Stimulated activated CD8-positive, alpha-beta memory T cell treated with anti-CD3 and anti-CD28 coated beads, Interleukin-7, amount 100 ng/mL, for 48 hours (primary cell): ENCODE measurements around the gene AGPAT3.

ENCODE experiments used
- DNase-seq, 2 donors: peaks; one replicate each; pipeline ENCODE4 v3.0.0-alpha.2; 2020; ENCODE audit warnings: low read depth in 1 of 2; ENCODE audit errors: extremely low read depth in 1 of 2

AGPAT3 gene

GRCh38 chr21:43934716-43935705 lies 70.0 kb downstream of the AGPAT3 start:
- no peak for DNase-seq

GRCh38 chr21:43935711-43936110 lies 70.7 kb downstream of the AGPAT3 start:
- no peak for DNase-seq

- no peak for DNase-seq
Observed at GRCh38 chr21:43936247-43936967, 71.4 kb downstream of the AGPAT3 start.

GRCh38 chr21:43937051-43937832 lies 72.2 kb downstream of the AGPAT3 start:
- no peak for DNase-seq

DNA sequence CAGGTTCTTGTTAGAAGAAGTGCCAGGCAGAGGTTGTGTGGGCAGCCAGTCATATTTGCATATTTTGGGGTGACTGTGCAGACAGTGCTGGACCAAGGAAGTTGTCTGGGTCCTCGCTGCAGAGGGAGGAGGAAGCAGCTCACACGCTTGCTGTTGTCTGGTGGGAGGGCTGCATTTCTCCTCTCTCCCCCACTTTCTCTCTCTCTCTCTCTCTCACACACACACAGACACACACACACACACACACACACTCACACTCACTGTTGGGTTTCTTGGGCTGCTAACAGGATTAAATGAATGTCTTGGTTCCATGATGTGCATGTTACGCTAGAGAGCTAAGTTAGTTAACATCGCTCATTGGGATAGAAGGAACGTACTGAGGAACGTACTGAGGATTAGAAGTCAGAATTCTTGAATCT lies 72.9 kb downstream of the AGPAT3 start:
- DNase-seq = no peak

- peak; percentile 72 to 80 for DNase-seq
Observed at GRCh38 chr21:43938751-43939442, 73.9 kb downstream of the AGPAT3 start.

- no peak for DNase-seq
Observed at GRCh38 chr21:43939443-43940328, 74.7 kb downstream of the AGPAT3 start.

GRCh38 chr21:43940329-43941050 lies 75.5 kb downstream of the AGPAT3 start:
- DNase-seq = no peak

GRCh38 chr21:43942201-43942600 lies 77.2 kb downstream of the AGPAT3 start:
- DNase-seq = no peak

DNA sequence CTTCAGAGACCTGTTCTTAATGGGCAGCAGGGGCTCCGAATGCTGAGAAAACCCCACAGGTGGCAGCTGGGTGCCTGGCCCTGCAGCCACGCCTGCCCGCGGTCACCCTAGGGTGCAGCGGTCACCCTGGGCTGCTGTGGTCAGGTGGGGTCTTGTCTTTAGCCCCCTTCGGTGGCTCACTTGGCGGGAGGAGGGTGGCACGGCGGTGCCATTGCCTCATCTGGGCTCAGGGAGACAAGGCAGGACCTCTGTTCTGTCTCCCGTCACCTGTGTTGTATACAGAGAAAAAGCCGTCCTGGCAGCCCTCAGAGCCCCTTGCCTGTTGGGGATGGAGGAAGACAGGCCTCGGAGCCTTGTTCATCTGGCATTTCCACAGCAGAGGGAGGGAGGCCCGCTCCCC lies 77.6 kb downstream of the AGPAT3 start:
- no peak for DNase-seq

GRCh38 chr21:43943512-43944077 lies 78.6 kb downstream of the AGPAT3 start:
- DNase-seq = no peak

- no peak for DNase-seq
Observed at GRCh38 chr21:43944078-43944633, 79.1 kb downstream of the AGPAT3 start.

DNA sequence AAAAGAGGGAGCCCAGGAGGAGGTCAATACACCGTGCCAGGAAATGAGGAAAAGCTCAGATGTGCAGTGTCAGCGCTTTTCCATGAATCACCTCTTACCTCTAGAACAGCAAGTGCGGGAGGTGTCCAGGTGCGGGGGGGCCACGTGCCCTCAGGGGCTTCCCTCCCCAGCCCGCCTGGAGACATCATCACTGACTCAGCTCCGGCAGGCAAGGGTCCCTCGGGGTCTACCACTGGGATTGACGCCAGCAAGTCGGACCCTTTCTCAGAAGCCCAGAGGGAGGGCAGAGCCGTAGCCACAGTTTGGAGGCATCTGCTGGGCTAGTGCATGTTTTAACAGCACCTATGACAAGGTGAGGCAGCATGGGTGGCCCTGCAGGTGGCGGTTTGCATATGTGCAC lies 79.7 kb downstream of the AGPAT3 start:
- DNase-seq = no peak

GRCh38 chr21:43948740-43949498 lies 83.9 kb downstream of the AGPAT3 start:
- DNase-seq = no peak

GRCh38 chr21:43949499-43950208 lies 84.6 kb downstream of the AGPAT3 start:
- DNase-seq = no peak

- no peak for DNase-seq
Observed at GRCh38 chr21:43950481-43950880, 85.5 kb downstream of the AGPAT3 start.

- no peak for DNase-seq
Observed at GRCh38 chr21:43950936-43951335, 85.9 kb downstream of the AGPAT3 start.
